Lower leg skin (tissue), 3 donors: ENCODE results near the gene CDH13.

Experiments used
- CTCF ChIP-seq, 3 donors: fragments of 450-650 bp; IDR thresholded peaks; one replicate each; pipeline ENCODE4 v1.5.1; 2016; ENCODE audit warnings: antibody characterized with exemption in 3 of 3, mild to moderate bottlenecking in 3 of 3, moderate library complexity in 2 of 3
- POLR2A ChIP-seq, 2 donors: fragments of 450-650 bp; IDR thresholded peaks; one replicate each; pipeline ENCODE4 v1.6.1; 2016 to 2017; ENCODE audit warnings: antibody characterized with exemption in 2 of 2, mild to moderate bottlenecking in 1 of 2, moderate library complexity in 1 of 2

GRCh38 chr16:82609140-82609539, 17.6 kb upstream of the CDH13 start:
- TF ChIP-seq CTCF (IDR thresholded peaks at IDR 0.05) = no peak
- no peak for TF ChIP-seq POLR2A (IDR thresholded peaks at IDR 0.05)
